Measurements from ENCODE around the gene NUDT4.
"Not testable (repeated sequence)": the region's sequence is repeated elsewhere in the genome, so short reads cannot be mapped to it uniquely, and the experiment has no call there.

NUDT4 gene

GRCh38 chr12:93429448-93429847 is 51.7 kb downstream of the NUDT4 start:
- DNase-seq (ENCODE audit: low read depth): no peak

- no peak for DNase-seq (ENCODE audit: low read depth)
These were observed 52.1 kb downstream of the NUDT4 start for GRCh38 chr12:93429852-93430251.

GRCh38 chr12:93430280-93430679 is 52.6 kb downstream of the NUDT4 start:
- no peak for DNase-seq (ENCODE audit: low read depth)

- DNase-seq (ENCODE audit: low read depth): not testable (repeated sequence)
These were observed 54.3 kb downstream of the NUDT4 start for GRCh38 chr12:93432031-93432430.

GRCh38 chr12:93434256-93434865 is 56.6 kb downstream of the NUDT4 start:
- peak; percentile 22 for DNase-seq (ENCODE audit: low read depth)

GRCh38 chr12:93438266-93439050 is 60.7 kb downstream of the NUDT4 start:
- no peak for DNase-seq (ENCODE audit: low read depth)

- no peak for DNase-seq (ENCODE audit: low read depth)
These were observed 62.5 kb downstream of the NUDT4 start for GRCh38 chr12:93440043-93440835.

- DNase-seq (ENCODE audit: low read depth): no peak
These were observed 63.4 kb downstream of the NUDT4 start for GRCh38 chr12:93441081-93441616.

- DNase-seq (ENCODE audit: low read depth): peak; percentile 96
These were observed 64.1 kb downstream of the NUDT4 start, which contains the start of gene UBE2N for GRCh38 chr12:93441617-93442410. TSS of gene UBE2N (minus strand) at chr12:93441947. CDS start at chr12:93441884, 63 bp downstream.

GRCh38 chr12:93442411-93443340 is 65.0 kb downstream of the NUDT4 start:
- DNase-seq (ENCODE audit: low read depth): no peak

GRCh38 chr12:93443576-93443975 is 65.9 kb downstream of the NUDT4 start:
- DNase-seq (ENCODE audit: low read depth): no peak

GRCh38 chr12:93447555-93448290 is 70.0 kb downstream of the NUDT4 start:
- no peak for DNase-seq (ENCODE audit: low read depth)

- DNase-seq (ENCODE audit: low read depth): no peak
These were observed 71.1 kb downstream of the NUDT4 start for GRCh38 chr12:93448796-93449195.

GRCh38 chr12:93449277-93449676 is 71.6 kb downstream of the NUDT4 start:
- DNase-seq (ENCODE audit: low read depth): no peak

- no peak for DNase-seq (ENCODE audit: low read depth)
These were observed 73.9 kb downstream of the NUDT4 start for GRCh38 chr12:93451423-93452158.

GRCh38 chr12:93453633-93454032 is 75.9 kb downstream of the NUDT4 start:
- no peak for DNase-seq (ENCODE audit: low read depth)

- DNase-seq (ENCODE audit: low read depth): no peak
These were observed 78.4 kb downstream of the NUDT4 start for GRCh38 chr12:93456077-93456476.

Data from fibroblast of gingiva (primary cell).